Bronchial epithelial cell (primary cell): ENCODE measurements around the gene TRIM38. TPM values are rescaled to one million over a fixed set of nuclear protein-coding genes. Genes with fewer than 3 reads are reported as not detected.
"Not testable (repeated sequence)": the region's sequence is repeated elsewhere in the genome, so short reads cannot be mapped to it uniquely, and the experiment has no call there.

Experiments used
- DNase-seq: peaks from one replicate; pipeline ENCODE4 v3.0.0-alpha.2; 2010; ENCODE audit warnings: low read depth
- FAIRE-seq: peaks from 2 replicates; lab custom pipeline; 2011; peaks lifted over from hg19 to GRCh38; lab: Jason Lieb, UNC
- H3K27me3 ChIP-seq: 2 replicates; pipeline ENCODE4 v1.5.1; 2011; ENCODE audit warnings: low read length; ENCODE audit not compliant: control insufficient read depth, insufficient read depth
- H3K36me3 ChIP-seq: 2 replicates; pipeline ENCODE4 v1.5.1; 2011; ENCODE audit warnings: low read length; ENCODE audit not compliant: control insufficient read depth, insufficient read depth
- H3K4me3 ChIP-seq: 2 replicates; pipeline ENCODE4 v1.5.1; 2011; ENCODE audit warnings: mild to moderate bottlenecking, low read depth, low read length, control low read depth
- total RNA-seq: library from RNA; depleted of rRNA; stranded (reverse); fragments of >200 nt; gene quantifications from 2 replicates; pipeline ENCODE4 v1.2.1, GENCODE V29; 2014
- TF ChIP-seq, protein P1 (sequence below): IDR thresholded peaks from 2 replicates; pipeline ENCODE4 v1.5.1; 2011; ENCODE audit warnings: mild to moderate bottlenecking, moderate library complexity, low read length, control low read depth, inconsistent platforms; ENCODE audit not compliant: insufficient read depth, severe bottlenecking

Gene TRIM38
- total RNA-seq, 1 donor from 2014 or later, result 2.9 TPM

DNA sequence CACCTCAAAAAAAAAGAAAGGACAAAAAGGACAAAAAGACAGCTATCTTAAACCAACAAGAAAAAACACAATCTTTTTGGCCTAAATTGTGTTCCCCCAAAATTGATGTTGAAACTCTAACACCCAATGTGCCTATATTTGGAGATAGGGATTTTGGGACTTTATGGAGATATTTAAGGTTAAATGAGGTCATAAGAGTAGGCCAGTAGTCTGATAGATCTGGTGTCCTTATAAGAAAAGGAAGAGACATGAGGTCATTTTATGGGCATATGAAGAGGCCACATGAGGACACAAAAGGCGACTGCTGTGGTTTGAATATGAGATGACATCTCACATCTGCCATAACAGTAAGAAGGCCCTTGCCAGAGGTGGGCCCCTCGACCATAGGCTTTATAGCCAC is 49.5 kb downstream of the TRIM38 start:
- H3K27me3 ChIP-seq, result no peaks in the 10 kb centered on the region
- no peak overlapping the region for H3K4me3 ChIP-seq
- DNase-seq (no peak), FAIRE-seq (no peak)
- TF ChIP-seq, protein P1, sequence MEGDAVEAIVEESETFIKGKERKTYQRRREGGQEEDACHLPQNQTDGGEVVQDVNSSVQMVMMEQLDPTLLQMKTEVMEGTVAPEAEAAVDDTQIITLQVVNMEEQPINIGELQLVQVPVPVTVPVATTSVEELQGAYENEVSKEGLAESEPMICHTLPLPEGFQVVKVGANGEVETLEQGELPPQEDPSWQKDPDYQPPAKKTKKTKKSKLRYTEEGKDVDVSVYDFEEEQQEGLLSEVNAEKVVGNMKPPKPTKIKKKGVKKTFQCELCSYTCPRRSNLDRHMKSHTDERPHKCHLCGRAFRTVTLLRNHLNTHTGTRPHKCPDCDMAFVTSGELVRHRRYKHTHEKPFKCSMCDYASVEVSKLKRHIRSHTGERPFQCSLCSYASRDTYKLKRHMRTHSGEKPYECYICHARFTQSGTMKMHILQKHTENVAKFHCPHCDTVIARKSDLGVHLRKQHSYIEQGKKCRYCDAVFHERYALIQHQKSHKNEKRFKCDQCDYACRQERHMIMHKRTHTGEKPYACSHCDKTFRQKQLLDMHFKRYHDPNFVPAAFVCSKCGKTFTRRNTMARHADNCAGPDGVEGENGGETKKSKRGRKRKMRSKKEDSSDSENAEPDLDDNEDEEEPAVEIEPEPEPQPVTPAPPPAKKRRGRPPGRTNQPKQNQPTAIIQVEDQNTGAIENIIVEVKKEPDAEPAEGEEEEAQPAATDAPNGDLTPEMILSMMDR, result no peak
- H3K36me3 ChIP-seq, result no peaks in the 10 kb centered on the region

DNA sequence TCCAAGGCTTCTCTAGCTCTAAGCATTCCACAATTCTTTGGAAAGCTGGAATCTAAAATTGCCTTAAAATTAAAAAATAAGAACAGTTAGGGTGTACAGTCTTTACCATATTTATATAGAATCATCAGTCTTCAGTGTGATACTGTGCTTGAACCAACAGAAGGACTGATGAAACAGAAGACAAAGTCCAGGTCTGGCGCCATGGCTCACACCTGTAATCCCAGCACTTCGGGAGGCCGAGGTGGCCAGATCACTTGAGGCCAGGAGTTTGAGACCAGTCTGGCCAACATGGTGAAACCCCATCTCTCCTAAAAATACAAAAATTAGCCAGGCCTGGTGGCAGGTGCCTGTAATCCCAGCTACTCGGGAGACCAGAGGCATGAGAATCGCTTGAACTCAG is 51.8 kb downstream of the TRIM38 start:
- H3K4me3 ChIP-seq, DNase-seq, FAIRE-seq, H3K27me3 ChIP-seq, H3K36me3 ChIP-seq: not testable (repeated sequence)

- Histone ChIP-seq H3K4me3 (peak overlapping the region; percentile 32), H3K36me3 (no peaks in the 10 kb centered on the region), H3K27me3 (no peaks in the 10 kb centered on the region)
- TF ChIP-seq, protein P1, result no peak
- DNase-seq (peak; percentile 29), FAIRE-seq (no peak)
Measured at GRCh38 chr6:26016245-26016962, 53.8 kb downstream of the TRIM38 start.

GRCh38 chr6:26016963-26017631 is 54.5 kb downstream of the TRIM38 start:
- H3K4me3 ChIP-seq, result peak overlapping the region; percentile 32
- FAIRE-seq (no peak), DNase-seq (no peak)
- TF ChIP-seq, protein P1, result no peak
- no peaks in the 10 kb centered on the region for H3K36me3 ChIP-seq
- H3K27me3 ChIP-seq, result no peaks in the 10 kb centered on the region

GRCh38 chr6:26017632-26017966 is 55.0 kb downstream of the TRIM38 start:
- TF ChIP-seq, protein P1, result peak; percentile 50
- DNase-seq (peak; percentile 92), FAIRE-seq (no peak)
- Histone ChIP-seq H3K36me3 (no peaks in the 10 kb centered on the region), H3K27me3 (no peaks in the 10 kb centered on the region), H3K4me3 (peak overlapping the region; percentile 32)

DNA sequence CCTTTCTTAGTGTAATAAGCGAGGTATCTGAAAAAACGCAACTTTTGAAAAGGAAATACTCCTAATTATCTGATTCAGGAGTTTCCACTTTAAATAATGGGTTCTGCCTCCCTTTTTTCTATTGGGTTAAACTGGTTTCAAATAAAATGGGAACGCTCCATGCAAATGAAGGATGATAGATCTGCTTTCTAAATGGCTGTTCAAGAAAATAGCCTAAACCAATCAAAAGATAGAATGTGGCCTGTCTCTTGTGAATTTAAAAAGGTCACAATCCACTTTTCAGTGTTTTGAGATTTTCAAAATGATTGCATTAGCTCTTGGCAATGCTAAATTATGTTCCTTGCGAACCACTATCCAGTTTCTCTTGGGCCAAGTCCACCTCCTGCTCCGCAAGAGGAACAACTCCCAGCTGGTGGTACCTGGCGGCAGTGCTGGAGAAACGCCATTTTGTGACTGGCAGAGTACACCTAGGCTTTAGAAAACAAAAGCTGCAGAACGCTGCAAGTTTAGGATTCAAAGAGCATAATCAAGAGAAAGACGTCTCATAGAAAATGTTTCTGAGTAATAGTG is 56.7 kb downstream of the TRIM38 start:
- Histone ChIP-seq H3K36me3 (no peaks in the 10 kb centered on the region), H3K27me3 (no peaks in the 10 kb centered on the region), H3K4me3 (peak overlapping the region; percentile 0)
- no peak for FAIRE-seq
- no peak for DNase-seq
- TF ChIP-seq, protein P1, result no peak
